ENCODE measurements around the gene BANP. TPM values are rescaled to one million over a fixed set of nuclear protein-coding genes. Genes with fewer than 3 reads are reported as not detected.
A peak's percentile ranks its signal among the peaks of the same experiment; 100 is the strongest.

The BANP gene
- total and polyA plus RNA-seq, 2 experiments from 2014 or later = 14.8 TPM

DNA sequence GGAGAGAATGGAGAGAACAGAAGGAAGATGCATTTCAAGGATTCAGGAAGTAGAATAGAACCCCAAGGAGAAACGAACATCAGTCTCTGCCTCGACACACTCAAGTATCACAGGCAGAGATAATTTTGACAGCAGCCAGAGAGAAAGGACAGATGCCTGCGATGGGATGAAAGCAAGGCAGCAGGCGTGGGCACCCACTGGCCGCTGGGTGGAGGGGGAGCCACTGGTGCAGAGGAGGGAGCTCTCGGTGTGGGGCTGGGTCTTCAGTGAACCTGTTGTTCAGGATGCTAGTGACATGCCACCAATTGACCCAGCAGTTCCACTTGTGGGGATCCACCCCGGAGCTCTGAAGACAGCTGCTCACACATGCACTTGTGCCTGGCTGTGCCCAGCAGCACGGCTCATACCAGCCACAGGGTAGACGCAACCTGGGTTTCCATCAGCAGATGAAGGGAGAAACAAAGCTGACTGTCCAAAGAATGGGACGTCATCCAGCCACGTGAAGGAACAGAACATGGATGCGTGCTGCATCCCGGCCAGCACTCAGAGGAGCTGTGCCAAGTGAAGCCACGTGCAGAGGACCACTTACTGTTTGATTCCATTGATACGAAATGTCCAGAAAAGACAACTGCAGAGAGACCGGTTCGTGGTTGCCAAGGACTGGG, 127.0 kb downstream of the BANP start:
- Histone ChIP-seq H3K4me2 (ENCODE audit: unreplicated experiment) (no peak overlapping the region), H3K27ac (no peak overlapping the region), H3K79me2 (ENCODE audit: insufficient read depth) (no peaks in the 10 kb centered on the region), H3K4me1 (ENCODE audit: insufficient read depth) (no peaks in the 10 kb centered on the region), H3F3A (ENCODE audit: insufficient read depth) (no peaks in the 10 kb centered on the region), H4K20me1 (ENCODE audit: insufficient read depth) (no peaks in the 10 kb centered on the region), H3K9ac (no peak overlapping the region), H2AFZ (no peak overlapping the region), H3K9me2 (ENCODE audit: insufficient read depth) (no peaks in the 10 kb centered on the region), H3K27me3 (replicated peaks; ENCODE audit: insufficient read depth) (no peaks in the 10 kb centered on the region), H3K36me3 (ENCODE audit: low read depth) (no peaks in the 10 kb centered on the region), H3K9me3 (ENCODE audit: low read depth) (no peaks in the 10 kb centered on the region), H3K4me3 (no peak overlapping the region)
- TF ChIP-seq EZH2phosphoT487 (IDR thresholded peaks at IDR 0.05; ENCODE audit: insufficient read depth, low read depth) (no peak), EZH2 (IDR thresholded peaks at IDR 0.05; ENCODE audit: insufficient read depth, poor library complexity, severe bottlenecking) (no peak)
- 93 to 98% methylated on average over 17 of the region's 17 CpGs for WGBS, 2 experiments (ENCODE audit: low coverage in 1 of 2, low lambda C conversion rate in 2 of 2, missing lambda C conversion rate in 2 of 2)
- in situ Hi-C loops (cut with MboI) = no loop called here
- DNase-seq = no peak

DNA sequence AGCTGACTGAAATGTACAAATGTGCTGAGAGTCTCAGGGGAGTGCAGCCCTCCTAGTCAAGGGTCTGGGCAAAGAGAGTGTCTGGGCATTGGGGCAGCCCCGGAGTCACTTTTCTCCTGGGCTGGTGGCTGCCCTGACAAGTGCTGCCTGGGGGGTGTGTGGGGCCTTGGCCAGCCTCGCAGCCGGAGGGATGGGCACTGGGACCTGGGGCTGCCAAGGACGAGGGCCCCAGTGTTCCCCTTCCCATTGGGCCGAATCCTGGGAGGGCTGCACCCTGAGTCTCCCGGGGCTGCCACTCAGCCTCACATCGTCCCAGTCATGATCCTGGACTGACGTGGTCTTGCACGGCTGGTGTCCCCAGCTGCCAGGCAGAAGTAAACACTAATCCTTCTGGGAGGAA, 132.3 kb downstream of the BANP start:
- Histone ChIP-seq H4K20me1 (ENCODE audit: insufficient read depth) (no peaks in the 10 kb centered on the region), H3K9me3 (ENCODE audit: low read depth) (no peaks in the 10 kb centered on the region), H3K9ac (no peak overlapping the region), H3K9me2 (ENCODE audit: insufficient read depth) (no peaks in the 10 kb centered on the region), H3K27ac (no peak overlapping the region), H3K27me3 (replicated peaks; ENCODE audit: insufficient read depth) (peaks cover 29% of the 10 kb centered on the region), H2AFZ (no peak overlapping the region), H3K4me1 (ENCODE audit: insufficient read depth) (peaks cover 3% of the 10 kb centered on the region; the same call in 1 of the 2 replicates), H3F3A (ENCODE audit: insufficient read depth) (peaks cover 4% of the 10 kb centered on the region; the same call in 1 of the 2 replicates), H3K79me2 (ENCODE audit: insufficient read depth) (no peaks in the 10 kb centered on the region), H3K36me3 (ENCODE audit: low read depth) (no peaks in the 10 kb centered on the region), H3K4me3 (no peak overlapping the region), H3K4me2 (ENCODE audit: unreplicated experiment) (no peak overlapping the region)
- WGBS, 2 experiments (ENCODE audit: low coverage in 1 of 2, low lambda C conversion rate in 2 of 2, missing lambda C conversion rate in 2 of 2) = 85 to 89% methylated on average over 8 to 9 of the region's 9 CpGs
- DNase-seq = no peak
- TF ChIP-seq EZH2phosphoT487 (IDR thresholded peaks at IDR 0.05; ENCODE audit: insufficient read depth, low read depth) (no peak), EZH2 (IDR thresholded peaks at IDR 0.05; ENCODE audit: insufficient read depth, poor library complexity, severe bottlenecking) (no peak)
- in situ Hi-C loops (cut with MboI) = no loop called here

DNA sequence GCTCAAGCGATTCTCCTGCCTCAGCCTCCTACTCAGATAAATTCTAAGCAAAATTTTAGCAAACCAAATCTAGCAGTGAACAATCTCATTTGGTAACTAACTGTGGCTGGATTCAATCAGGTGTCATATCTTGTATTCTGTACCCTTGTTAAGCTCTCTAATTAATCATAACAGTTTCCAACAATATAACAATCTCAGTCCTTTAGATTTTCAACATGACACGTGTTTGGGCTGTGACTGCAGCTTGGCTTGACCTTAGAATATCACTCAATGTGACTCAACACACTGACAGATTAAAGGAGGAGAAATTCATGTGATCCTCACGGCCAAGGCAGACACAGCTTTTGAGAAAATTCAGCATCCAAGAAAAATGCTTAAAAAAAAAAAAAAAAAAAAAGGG, 133.6 kb downstream of the BANP start:
- no peaks in the 10 kb centered on the region for H4K20me1 ChIP-seq (ENCODE audit: insufficient read depth)
- in situ Hi-C loops (cut with MboI) = no loop called here
- H3K4me1 ChIP-seq (ENCODE audit: insufficient read depth) = peaks cover 3% of the 10 kb centered on the region; the same call in 1 of the 2 replicates
- no peak overlapping the region for H2AFZ ChIP-seq
- no peak for TF ChIP-seq EZH2phosphoT487 (IDR thresholded peaks at IDR 0.05; ENCODE audit: insufficient read depth, low read depth)
- no peak for TF ChIP-seq EZH2 (IDR thresholded peaks at IDR 0.05; ENCODE audit: insufficient read depth, poor library complexity, severe bottlenecking)
- H3K4me3 ChIP-seq = no peak overlapping the region
- peaks cover 4% of the 10 kb centered on the region; the same call in 1 of the 2 replicates for H3F3A ChIP-seq (ENCODE audit: insufficient read depth)
- H3K27ac ChIP-seq = 0 out of 2 replicates have a peak overlapping the region, but pooled peaks have one; percentile 25
- H3K9ac ChIP-seq = no peak overlapping the region; the same call in 1 of the 2 replicates
- H3K27me3 ChIP-seq (replicated peaks; ENCODE audit: insufficient read depth) = peaks cover 36% of the 10 kb centered on the region
- H3K9me2 ChIP-seq (ENCODE audit: insufficient read depth) = no peaks in the 10 kb centered on the region
- 6 to 9% methylated on average over 3 of the region's 3 CpGs for WGBS, 2 experiments (ENCODE audit: low coverage in 1 of 2, low lambda C conversion rate in 2 of 2, missing lambda C conversion rate in 2 of 2)
- H3K36me3 ChIP-seq (ENCODE audit: low read depth) = no peaks in the 10 kb centered on the region
- no peak overlapping the region for H3K4me2 ChIP-seq (ENCODE audit: unreplicated experiment)
- H3K79me2 ChIP-seq (ENCODE audit: insufficient read depth) = no peaks in the 10 kb centered on the region
- DNase-seq = peak; percentile 76
- H3K9me3 ChIP-seq (ENCODE audit: low read depth) = no peaks in the 10 kb centered on the region

DNA sequence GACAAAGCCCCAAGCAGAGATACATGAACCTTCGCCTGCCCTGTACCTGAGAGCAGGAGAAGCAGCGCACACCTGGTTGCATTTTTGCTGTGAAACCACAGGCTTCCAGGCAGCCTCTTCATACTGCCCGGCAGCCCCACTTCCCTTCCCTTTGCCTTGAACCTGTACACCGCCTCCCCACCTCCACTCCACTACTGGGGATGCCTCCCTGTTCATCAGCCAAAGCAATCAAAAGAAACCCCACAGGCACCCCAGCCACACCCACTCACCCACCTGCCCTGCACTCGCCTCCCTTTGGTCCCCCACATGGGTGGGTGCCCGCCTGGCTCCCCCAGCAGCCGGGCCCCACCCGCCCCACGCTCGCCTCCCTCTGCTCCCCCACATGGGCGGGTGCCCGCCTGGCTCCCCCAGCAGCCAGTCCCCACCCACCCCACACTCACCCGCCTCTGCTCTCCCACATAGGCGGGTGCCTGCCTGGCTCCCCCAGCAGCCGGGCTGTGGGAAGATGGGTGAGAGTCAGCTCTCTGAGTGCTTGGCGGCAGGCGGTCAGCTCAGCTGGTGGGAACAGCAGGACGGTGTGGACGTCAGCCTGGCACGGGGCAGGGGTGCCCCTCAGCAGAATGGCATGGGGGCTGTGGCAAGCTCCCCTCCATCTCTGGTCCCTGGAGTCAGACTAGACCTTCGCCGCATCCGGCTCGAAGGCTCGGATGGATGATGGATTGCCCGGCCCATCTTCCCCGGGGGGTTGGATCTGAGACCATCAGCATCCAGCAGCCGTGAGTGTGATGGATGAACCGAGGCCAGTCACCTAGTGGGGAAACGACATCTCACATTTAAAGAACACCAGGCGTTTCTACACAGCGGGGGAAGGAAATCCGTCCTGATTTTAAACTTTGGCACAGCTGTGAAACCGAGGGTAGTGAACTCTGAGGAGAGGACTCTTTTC, 135.6 kb downstream of the BANP start:
- Histone ChIP-seq H3F3A (ENCODE audit: insufficient read depth) (peaks cover 4% of the 10 kb centered on the region; the same call in 1 of the 2 replicates), H3K79me2 (ENCODE audit: insufficient read depth) (no peaks in the 10 kb centered on the region), H3K9me2 (ENCODE audit: insufficient read depth) (no peaks in the 10 kb centered on the region), H3K4me1 (ENCODE audit: insufficient read depth) (peaks cover 3% of the 10 kb centered on the region; the same call in 1 of the 2 replicates), H3K9ac (no peak overlapping the region), H3K9me3 (ENCODE audit: low read depth) (no peaks in the 10 kb centered on the region), H3K36me3 (ENCODE audit: low read depth) (no peaks in the 10 kb centered on the region), H3K27me3 (replicated peaks; ENCODE audit: insufficient read depth) (peaks cover 41% of the 10 kb centered on the region), H3K4me2 (ENCODE audit: unreplicated experiment) (no peak overlapping the region), H4K20me1 (ENCODE audit: insufficient read depth) (no peaks in the 10 kb centered on the region), H3K27ac (no peak overlapping the region), H2AFZ (no peak overlapping the region), H3K4me3 (no peak overlapping the region)
- peak; percentile 47 for DNase-seq
- in situ Hi-C loops (cut with MboI) = no loop called here
- no peak for TF ChIP-seq EZH2 (IDR thresholded peaks at IDR 0.05; ENCODE audit: insufficient read depth, poor library complexity, severe bottlenecking)
- TF ChIP-seq EZH2phosphoT487 (IDR thresholded peaks at IDR 0.05; ENCODE audit: insufficient read depth, low read depth) = no peak; the same call in 1 of the 2 replicates
- 8 to 9% methylated on average over 24 to 34 of the region's 34 CpGs for WGBS, 2 experiments (ENCODE audit: low coverage in 1 of 2, low lambda C conversion rate in 2 of 2, missing lambda C conversion rate in 2 of 2)

Measured in GM23248 (cell line).